Stimulated activated naive CD8-positive, alpha-beta T cell treated with anti-CD3 and anti-CD28 coated beads, Interleukin-15, Interleukin-2, amounts not matched to agents 100 ng/mL and 50 ng/mL, for 24 hours (primary cell): ENCODE measurements around the gene PRKN.

Experiments
- H3K27ac Mint-ChIP-seq: one replicate; pipeline ENCODE4 v1.8.0; 2021; ENCODE audit warnings: mild to moderate bottlenecking, mixed read lengths
- H3K27me3 Mint-ChIP-seq: one replicate; pipeline ENCODE4 v1.8.0; 2021; ENCODE audit warnings: mixed read lengths
- H3K36me3 Mint-ChIP-seq: one replicate; pipeline ENCODE4 v1.8.0; 2021; ENCODE audit warnings: low read depth, mixed read lengths
- H3K4me1 Mint-ChIP-seq: one replicate; pipeline ENCODE4 v1.8.0; 2021; ENCODE audit warnings: low read depth, mixed read lengths
- H3K4me3 Mint-ChIP-seq: one replicate; pipeline ENCODE4 v1.8.0; 2021; ENCODE audit warnings: mild to moderate bottlenecking, mixed read lengths
- H3K9me3 Mint-ChIP-seq: one replicate; pipeline ENCODE4 v1.8.0; 2021; ENCODE audit warnings: mixed read lengths

The PRKN gene

DNA sequence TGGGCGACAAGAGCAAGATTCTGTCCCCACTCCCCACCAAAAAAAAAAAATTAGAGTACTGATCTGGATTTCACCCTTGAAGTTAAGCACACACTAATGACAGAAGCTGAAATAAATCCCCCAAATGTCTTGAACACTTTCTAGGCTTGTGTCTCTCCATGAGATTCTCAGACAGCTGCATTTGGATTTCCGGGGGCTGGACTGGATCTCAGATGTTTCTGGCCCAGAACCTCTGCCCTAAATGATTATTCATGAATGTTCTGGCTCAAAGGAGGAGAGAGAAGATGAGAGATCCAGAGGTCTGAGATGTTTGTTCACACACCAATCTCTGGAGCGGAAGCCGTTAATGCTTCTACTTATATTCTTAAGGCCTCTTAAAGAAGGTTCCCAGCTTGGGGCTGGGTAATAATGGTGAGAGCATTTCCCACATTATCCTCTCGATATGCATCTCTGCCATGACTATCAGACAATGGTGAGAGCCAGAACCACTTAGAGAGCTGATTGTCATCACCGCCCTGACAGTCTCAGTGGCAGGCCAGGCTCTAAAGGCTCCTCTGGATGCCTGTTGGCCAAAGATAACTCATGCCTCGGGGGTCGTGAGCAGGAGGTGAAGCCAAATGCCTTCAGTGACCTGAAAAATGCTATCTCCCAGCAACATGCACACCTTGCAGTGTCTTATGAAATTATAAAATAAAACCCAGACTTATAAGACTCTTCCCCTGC lies 1325.8 kb downstream of the PRKN start:
- H3K27ac Mint-ChIP-seq: no peak overlapping the region
- H3K9me3 Mint-ChIP-seq: no peaks in the 10 kb centered on the region
- H3K4me1 Mint-ChIP-seq: no peaks in the 10 kb centered on the region
- no peaks in the 10 kb centered on the region for H3K36me3 Mint-ChIP-seq
- H3K4me3 Mint-ChIP-seq: no peak overlapping the region
- no peaks in the 10 kb centered on the region for H3K27me3 Mint-ChIP-seq

DNA sequence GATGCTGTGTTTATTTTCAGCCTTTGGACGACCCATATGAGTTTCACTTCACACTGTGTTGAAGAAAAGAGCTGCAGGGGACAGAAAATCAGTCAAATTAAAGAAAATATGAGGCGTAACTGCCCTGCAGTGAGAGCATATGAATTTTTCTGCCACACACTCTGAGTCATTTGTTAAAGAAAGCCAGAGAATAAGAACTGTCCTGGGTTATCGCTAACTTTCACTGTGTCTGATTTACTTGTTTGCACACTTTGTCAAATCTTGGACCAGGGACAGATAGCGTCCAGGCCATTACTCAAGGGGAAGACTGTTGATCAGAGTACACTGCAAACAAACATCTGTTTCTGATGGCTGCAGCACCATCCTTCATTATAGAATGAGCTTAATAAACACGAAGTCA lies 1326.9 kb downstream of the PRKN start:
- Mint-ChIP-seq H3K9me3 (no peaks in the 10 kb centered on the region), H3K4me3 (no peak overlapping the region), H3K27ac (no peak overlapping the region), H3K4me1 (no peaks in the 10 kb centered on the region), H3K36me3 (no peaks in the 10 kb centered on the region), H3K27me3 (no peaks in the 10 kb centered on the region)

DNA sequence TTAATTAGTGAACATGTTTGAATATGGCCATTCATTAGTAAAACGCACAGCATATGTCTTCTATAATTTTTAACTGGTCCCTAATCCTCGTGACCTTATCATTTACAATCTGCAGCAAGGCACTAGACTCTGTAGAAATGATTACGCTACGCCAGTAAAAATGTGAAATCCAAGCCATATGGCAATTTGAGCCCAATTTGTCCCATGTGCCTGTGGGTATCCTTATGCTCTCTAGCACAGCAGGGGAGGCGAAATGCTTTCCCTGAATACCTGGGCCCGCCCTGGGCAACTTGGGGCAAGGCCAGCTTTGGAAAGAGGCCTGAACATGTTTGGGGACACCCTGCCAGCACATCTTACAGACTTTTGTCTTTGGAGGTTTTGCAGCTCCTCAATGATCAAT lies 1331.0 kb downstream of the PRKN start:
- H3K36me3 Mint-ChIP-seq: no peaks in the 10 kb centered on the region
- H3K27me3 Mint-ChIP-seq: no peaks in the 10 kb centered on the region
- H3K9me3 Mint-ChIP-seq: no peaks in the 10 kb centered on the region
- no peak overlapping the region for H3K4me3 Mint-ChIP-seq
- no peaks in the 10 kb centered on the region for H3K4me1 Mint-ChIP-seq
- H3K27ac Mint-ChIP-seq: no peak overlapping the region

DNA sequence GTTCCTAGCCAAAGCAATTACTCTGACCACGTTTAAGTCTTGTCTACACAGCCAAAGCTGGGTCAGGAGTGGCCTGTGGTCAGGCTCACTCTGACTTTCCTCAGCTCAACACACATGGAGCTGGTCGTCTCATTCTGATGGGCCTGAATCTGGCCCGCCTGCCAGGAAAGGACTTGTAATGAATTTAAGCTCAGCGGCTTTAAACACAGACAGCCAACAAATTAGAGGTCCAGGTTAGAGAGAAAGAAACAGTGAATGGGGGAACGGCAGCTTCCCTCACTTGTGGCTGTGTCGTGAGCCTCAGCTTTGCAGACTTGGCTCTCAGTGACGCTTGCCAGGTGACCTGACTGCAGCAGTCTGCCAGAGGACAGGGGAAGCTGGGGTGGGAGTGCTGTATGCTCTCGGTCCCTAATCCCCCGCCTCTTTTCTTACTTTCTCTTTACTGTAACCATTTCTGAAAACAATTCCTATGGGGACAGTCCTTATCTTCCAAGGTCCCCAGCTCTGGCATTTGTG lies 1331.8 kb downstream of the PRKN start:
- H3K27me3 Mint-ChIP-seq: no peaks in the 10 kb centered on the region
- H3K9me3 Mint-ChIP-seq: no peaks in the 10 kb centered on the region
- no peak overlapping the region for H3K4me3 Mint-ChIP-seq
- H3K27ac Mint-ChIP-seq: no peak overlapping the region
- H3K4me1 Mint-ChIP-seq: no peaks in the 10 kb centered on the region
- H3K36me3 Mint-ChIP-seq: no peaks in the 10 kb centered on the region

DNA sequence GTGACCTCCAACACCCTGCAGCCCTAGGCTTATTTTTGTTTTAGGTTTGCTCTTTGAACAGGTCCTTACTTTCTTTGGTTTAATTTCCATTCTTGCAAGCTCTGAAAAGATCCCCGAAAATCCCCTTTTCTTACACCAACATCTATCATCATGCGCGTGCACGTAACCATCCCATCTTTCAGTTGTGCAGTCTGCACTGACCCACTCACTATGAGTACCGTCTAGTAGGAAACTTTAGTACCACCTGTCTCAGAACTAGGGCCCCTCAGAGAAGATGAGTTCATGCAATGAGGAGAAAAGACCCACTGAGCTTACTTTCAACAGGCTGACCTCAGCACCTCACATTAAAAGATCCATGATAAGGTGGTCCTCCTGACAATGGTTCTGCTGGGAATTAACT lies 1333.1 kb downstream of the PRKN start:
- no peak overlapping the region for H3K27ac Mint-ChIP-seq
- H3K4me3 Mint-ChIP-seq: no peak overlapping the region
- no peaks in the 10 kb centered on the region for H3K4me1 Mint-ChIP-seq
- no peaks in the 10 kb centered on the region for H3K27me3 Mint-ChIP-seq
- no peaks in the 10 kb centered on the region for H3K9me3 Mint-ChIP-seq
- H3K36me3 Mint-ChIP-seq: no peaks in the 10 kb centered on the region

DNA sequence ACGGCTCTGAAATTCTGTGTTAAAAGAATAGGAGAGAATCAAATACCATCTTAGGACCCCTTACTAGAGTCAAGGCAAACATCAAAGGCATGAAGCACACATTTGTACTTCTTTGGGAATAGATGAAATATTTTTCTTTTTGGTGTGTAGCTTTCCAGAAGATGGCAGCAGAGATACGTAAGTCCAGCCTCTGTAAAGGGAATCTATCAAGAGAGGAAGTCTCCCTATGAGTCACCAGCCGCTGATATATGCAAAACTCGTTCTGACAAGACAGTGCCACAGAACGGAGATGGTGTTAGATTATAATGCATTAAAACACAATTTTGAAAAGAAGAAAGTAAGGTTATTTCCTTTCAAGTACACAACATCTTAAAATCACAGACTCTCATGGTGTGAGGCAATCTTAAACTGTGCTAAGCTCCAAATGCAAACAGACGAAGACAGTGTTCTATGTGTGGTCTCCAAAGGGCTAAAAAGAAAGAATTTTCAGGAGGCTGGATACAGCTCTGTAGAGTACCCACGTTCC lies 1333.7 kb downstream of the PRKN start:
- H3K4me1 Mint-ChIP-seq: no peaks in the 10 kb centered on the region
- H3K27me3 Mint-ChIP-seq: no peaks in the 10 kb centered on the region
- H3K36me3 Mint-ChIP-seq: no peaks in the 10 kb centered on the region
- H3K27ac Mint-ChIP-seq: no peak overlapping the region
- no peaks in the 10 kb centered on the region for H3K9me3 Mint-ChIP-seq
- no peak overlapping the region for H3K4me3 Mint-ChIP-seq

DNA sequence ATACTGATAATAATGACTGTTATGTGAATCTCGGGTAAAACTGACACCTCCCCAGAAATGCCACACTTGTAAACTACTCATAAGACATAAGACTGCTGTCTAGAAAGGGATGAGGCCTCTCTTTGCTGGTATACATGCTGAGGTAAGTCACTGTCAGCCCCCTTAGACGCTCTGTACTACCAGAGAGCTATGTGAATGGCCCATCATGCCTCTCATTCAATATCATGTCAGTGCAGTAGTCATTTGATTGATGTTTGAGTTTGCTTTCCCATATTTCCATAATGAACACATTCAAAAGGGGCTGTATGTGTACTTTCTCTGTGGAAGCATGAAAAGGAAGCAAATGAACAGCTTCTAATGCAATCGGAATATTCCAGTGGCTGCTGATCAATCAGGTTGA lies 1334.3 kb downstream of the PRKN start:
- H3K36me3 Mint-ChIP-seq: no peaks in the 10 kb centered on the region
- H3K4me1 Mint-ChIP-seq: no peaks in the 10 kb centered on the region
- H3K4me3 Mint-ChIP-seq: no peak overlapping the region
- H3K27me3 Mint-ChIP-seq: no peaks in the 10 kb centered on the region
- no peaks in the 10 kb centered on the region for H3K9me3 Mint-ChIP-seq
- no peak overlapping the region for H3K27ac Mint-ChIP-seq

DNA sequence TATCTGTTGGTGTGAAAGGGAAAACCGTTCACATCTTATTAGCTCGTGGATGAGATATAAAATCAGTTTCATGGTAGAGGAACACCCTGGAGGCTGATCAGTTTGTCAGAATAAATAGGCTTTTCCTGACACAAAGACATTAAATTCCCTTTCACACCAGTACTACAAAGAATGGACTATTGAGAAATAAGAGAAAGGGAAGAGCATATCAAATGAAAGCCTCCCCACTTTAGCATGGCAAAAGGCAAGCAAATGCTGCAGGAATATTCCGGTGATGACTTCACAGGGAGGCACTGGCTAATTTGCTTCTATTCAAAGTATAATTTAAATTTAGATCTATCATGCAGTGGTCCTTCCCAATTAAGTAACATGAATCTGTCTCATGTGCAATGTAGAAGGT lies 1337.8 kb downstream of the PRKN start:
- H3K9me3 Mint-ChIP-seq: no peaks in the 10 kb centered on the region
- H3K4me3 Mint-ChIP-seq: no peak overlapping the region
- H3K36me3 Mint-ChIP-seq: no peaks in the 10 kb centered on the region
- H3K4me1 Mint-ChIP-seq: no peaks in the 10 kb centered on the region
- H3K27ac Mint-ChIP-seq: no peak overlapping the region
- H3K27me3 Mint-ChIP-seq: no peaks in the 10 kb centered on the region

DNA sequence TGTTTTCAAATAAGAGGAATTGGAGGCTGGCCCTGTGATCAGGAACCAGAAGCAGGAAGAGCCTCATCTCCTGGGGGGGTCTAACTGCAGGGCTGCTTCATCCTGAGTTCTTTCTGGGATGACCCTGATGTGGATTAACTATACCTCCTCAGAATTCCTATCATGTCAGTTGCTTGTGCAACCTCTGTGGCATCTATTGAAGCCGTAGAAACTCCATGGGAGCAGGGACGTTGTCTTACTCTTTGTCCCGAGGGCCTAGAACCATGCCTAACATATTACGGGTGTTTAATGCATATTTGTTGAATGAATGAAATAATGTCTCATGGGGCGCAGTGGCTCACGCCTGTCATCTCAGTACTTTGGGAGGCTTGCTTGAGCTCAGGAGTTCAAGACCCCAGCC lies 1343.6 kb downstream of the PRKN start:
- no peak overlapping the region for H3K27ac Mint-ChIP-seq
- no peaks in the 10 kb centered on the region for H3K4me1 Mint-ChIP-seq
- H3K36me3 Mint-ChIP-seq: no peaks in the 10 kb centered on the region
- H3K9me3 Mint-ChIP-seq: no peaks in the 10 kb centered on the region
- no peak overlapping the region for H3K4me3 Mint-ChIP-seq
- H3K27me3 Mint-ChIP-seq: no peaks in the 10 kb centered on the region

DNA sequence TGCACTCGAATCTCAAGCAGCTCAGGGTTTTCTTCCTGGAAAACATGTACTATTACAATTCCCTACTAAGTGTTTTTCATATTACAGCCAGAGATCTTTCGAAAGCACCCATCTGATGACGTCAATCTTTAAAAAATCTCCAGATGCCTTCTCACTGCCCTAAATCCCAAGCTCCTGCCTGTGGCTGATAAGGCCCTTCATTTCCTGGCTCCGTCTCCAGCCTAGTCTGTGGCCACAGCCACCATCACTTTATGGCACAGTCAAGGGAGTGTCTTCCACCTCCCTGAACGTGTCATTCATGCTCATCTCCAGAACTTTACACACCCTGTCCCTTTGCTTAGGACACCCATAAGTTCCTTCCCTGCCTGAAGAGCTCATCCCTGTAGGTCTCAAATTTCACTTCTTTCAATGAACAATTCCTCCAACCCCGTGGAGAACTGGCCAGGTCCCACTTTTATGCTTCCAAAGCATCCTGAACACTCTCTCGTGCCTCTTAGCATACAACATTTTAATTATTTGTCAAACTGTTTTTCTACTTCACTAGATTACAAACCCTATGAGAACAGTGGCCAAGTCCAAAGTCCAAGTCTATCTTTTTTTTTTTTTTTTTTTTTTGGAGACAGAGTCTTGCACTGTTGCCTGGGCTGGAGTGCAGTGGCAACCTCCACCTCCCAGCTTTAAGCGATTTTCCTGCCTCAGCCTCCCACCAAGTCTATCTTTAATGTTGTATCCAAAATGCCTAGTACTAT lies 1347.6 kb downstream of the PRKN start:
- H3K9me3 Mint-ChIP-seq: no peaks in the 10 kb centered on the region
- no peak overlapping the region for H3K27ac Mint-ChIP-seq
- no peaks in the 10 kb centered on the region for H3K4me1 Mint-ChIP-seq
- H3K4me3 Mint-ChIP-seq: no peak overlapping the region
- no peaks in the 10 kb centered on the region for H3K36me3 Mint-ChIP-seq
- H3K27me3 Mint-ChIP-seq: no peaks in the 10 kb centered on the region

DNA sequence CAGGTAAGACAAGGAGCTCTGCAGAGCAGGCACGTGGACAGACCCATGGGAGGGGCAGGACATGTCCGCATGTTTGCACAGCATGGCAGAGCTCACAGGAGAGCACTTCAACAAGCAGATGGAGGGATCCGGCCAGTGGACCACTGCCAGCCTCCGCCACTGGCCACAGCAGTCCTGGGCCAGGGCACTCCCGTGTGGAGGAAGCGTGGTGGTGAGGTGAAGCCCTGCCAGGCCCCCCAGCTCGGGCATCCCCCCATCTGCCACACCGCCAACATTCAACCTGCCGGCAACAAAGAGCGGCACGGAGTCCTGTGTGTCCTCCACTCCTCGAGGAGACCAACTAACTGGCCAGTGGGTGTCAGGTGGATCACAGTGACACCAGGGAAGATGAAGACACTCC lies 1349.5 kb downstream of the PRKN start:
- H3K36me3 Mint-ChIP-seq: no peaks in the 10 kb centered on the region
- no peaks in the 10 kb centered on the region for H3K4me1 Mint-ChIP-seq
- H3K27ac Mint-ChIP-seq: no peak overlapping the region
- H3K4me3 Mint-ChIP-seq: no peak overlapping the region
- H3K27me3 Mint-ChIP-seq: no peaks in the 10 kb centered on the region
- no peaks in the 10 kb centered on the region for H3K9me3 Mint-ChIP-seq

DNA sequence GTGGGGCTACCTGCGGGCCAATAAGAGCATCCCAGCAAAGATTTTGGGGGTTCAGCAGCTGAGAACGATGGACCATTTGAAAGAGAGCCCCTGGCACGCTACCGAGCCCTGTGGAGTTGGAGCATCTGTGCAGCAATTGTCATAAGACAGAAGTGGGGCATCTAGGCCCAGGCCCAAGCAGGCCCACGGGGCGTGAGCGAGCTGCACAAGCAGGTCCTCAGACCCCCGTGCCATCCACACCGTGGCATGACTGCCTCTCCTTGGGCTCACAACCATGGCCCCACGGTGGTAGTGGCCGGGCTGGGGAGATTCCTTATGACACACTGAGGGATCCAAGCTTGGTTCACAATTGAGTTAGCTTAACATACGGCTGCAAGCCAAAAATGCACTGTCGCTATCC lies 1350.5 kb downstream of the PRKN start:
- Mint-ChIP-seq H3K27ac (no peak overlapping the region), H3K4me3 (no peak overlapping the region), H3K27me3 (no peaks in the 10 kb centered on the region), H3K36me3 (no peaks in the 10 kb centered on the region), H3K9me3 (no peaks in the 10 kb centered on the region), H3K4me1 (no peaks in the 10 kb centered on the region)

DNA sequence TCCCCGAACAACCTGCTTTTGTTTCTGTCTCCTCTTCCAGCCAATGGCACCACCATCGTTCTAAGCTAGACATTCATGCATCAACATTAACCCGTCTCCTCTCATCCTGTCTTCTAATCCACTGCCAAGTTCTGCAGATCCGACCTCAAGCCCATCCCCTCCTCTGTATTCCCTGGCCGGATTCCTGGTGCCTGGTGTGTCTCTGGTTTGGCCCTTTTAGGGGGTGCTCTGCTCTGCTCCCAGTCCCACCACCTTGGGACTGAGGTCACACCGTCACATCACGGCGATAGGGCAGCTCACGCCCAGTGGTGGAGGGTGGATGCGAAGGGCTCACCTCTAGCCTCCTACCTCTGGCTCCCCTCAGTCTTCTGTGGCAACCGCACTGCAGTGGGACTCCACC lies 1351.2 kb downstream of the PRKN start:
- H3K27me3 Mint-ChIP-seq: no peaks in the 10 kb centered on the region
- H3K36me3 Mint-ChIP-seq: no peaks in the 10 kb centered on the region
- no peak overlapping the region for H3K4me3 Mint-ChIP-seq
- no peaks in the 10 kb centered on the region for H3K4me1 Mint-ChIP-seq
- H3K9me3 Mint-ChIP-seq: no peaks in the 10 kb centered on the region
- no peak overlapping the region for H3K27ac Mint-ChIP-seq

DNA sequence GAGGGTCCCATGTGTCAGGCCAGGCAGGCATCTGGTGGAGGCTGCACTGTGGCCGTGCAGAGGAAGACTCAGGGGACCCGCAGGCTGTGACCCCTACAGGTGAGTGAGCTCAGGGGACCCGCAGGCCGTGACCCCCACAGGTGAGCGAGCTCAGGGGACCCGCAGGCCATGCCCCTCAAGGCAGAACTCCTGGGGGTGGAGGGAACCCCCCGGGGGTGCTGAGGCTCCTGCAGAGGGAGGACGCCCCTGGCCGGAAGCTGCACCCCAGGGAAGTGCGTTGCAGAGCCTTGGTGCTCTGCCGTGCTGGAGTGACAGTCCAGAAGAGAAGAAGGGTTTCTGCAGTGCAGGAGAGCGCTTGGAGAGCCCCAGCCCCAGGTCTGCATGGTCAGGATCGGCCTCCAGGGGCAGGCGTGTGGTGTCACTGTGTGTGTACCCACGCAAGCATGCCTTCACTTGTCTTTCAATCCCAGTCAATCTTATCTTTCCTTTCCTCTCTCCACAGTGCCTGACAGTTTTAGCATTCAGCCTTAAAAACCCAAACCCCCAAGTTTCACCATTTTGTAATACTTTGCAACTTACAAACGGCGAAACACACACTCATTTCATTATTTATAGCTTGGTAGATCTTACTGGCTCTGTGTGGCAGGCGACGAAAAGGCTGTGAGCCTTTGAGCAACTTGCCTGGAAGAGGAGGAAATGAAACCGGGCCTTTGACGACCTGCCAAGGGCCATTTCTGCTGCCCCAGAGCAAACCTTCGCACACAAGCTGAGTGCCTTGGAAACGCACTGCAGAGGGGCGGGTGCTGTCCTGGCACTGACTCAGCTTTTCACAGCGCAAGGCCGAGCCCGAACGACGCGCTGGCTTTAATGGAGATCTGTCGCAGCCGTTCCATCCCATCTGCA lies 1352.3 kb downstream of the PRKN start:
- Mint-ChIP-seq H3K27ac (no peak overlapping the region), H3K4me3 (no peak overlapping the region), H3K4me1 (no peaks in the 10 kb centered on the region), H3K9me3 (no peaks in the 10 kb centered on the region), H3K36me3 (no peaks in the 10 kb centered on the region), H3K27me3 (no peaks in the 10 kb centered on the region)
